ENCODE data around the gene CTSW. TPM values are rescaled to one million over a fixed set of nuclear protein-coding genes. Genes with fewer than 3 reads are reported as not detected.

The CTSW gene
- total and polyA plus RNA-seq, 2 donors (not counting 1 experiment from before 2014, with no cell fraction given): 0.84 to 4.6 TPM

GRCh38 chr11:65849366-65849765, 30.3 kb upstream of the CTSW start:
- ChIA-PET CTCF (interaction anchor here (2.1 to 2.8 kb wide), 2 partner anchors 11 to 36 kb away, joined by 6 to 15 read pairs; partner anchors contain the start of gene MUS81), POLR2A (interaction anchor here (1.5 kb wide), 1 partner anchor 16 kb away, joined by 3 read pairs; the partner anchor contains the start of gene SNX32)
- Histone ChIP-seq H3K9me3 (ENCODE audit: control extremely low read depth in 1 of 3, control insufficient read depth in 2 of 3, insufficient read depth in 1 of 3, low read length in 2 of 3) (peaks cover 0 to 15% (median 0%) of the 10 kb centered on the region in 3 donors), H2AFZ (ENCODE audit: insufficient read depth, low read depth, low read length, poor library complexity, severe bottlenecking) (no peak overlapping the region), H3K4me1 (ENCODE audit: control insufficient read depth in 2 of 2, insufficient read depth in 2 of 2, low read length in 2 of 2) (peaks cover 0 to 1% of the 10 kb centered on the region in 2 donors), H3K27ac (ENCODE audit: low read length in 2 of 2) (no peak overlapping the region), H4K20me1 (ENCODE audit: control insufficient read depth, insufficient read depth, low read length, poor library complexity, severe bottlenecking) (peaks cover 40% of the 10 kb centered on the region), H3K4me3 (ENCODE audit: control extremely low read depth in 1 of 5, extremely low read depth in 1 of 5, insufficient read depth in 1 of 5, low read depth in 2 of 5, low read length in 4 of 5) (no peak overlapping the region), H3K4me2 (replicated peaks; ENCODE audit: low read depth, low read length, poor library complexity, severe bottlenecking) (no peak overlapping the region), H3K36me3 (replicated peaks in 1 of 2; ENCODE audit: control extremely low read depth in 1 of 2, control insufficient read depth in 1 of 2, extremely low read depth in 1 of 2, insufficient read depth in 2 of 2, low read length in 1 of 2) (peaks cover 0 to 40% of the 10 kb centered on the region in 2 experiments), H3K9ac (ENCODE audit: low read length) (no peak overlapping the region), H3K27me3 (replicated peaks in 1 of 4; ENCODE audit: control extremely low read depth in 1 of 4, control insufficient read depth in 3 of 4, insufficient read depth in 4 of 4, low read length in 3 of 4) (no peaks in the 10 kb centered on the region), H3K79me2 (ENCODE audit: control insufficient read depth, insufficient read depth, low read length) (peaks cover 12% of the 10 kb centered on the region)
- Mint-ChIP-seq H3K4me1 (peaks cover 11% of the 10 kb centered on the region), H3K27ac (no peak overlapping the region), H3K4me3 (no peak overlapping the region), H3K27me3 (no peaks in the 10 kb centered on the region), H3K9me3 (ENCODE audit: insufficient read depth) (no peaks in the 10 kb centered on the region)
- peak; percentile 17 for DNase-seq
- WGBS (ENCODE audit: insufficient coverage): 87% methylated on average over 7 of the region's 8 CpGs
- intact Hi-C loops (cut with micrococcal nuclease): no loop called here
- ATAC-seq (ENCODE audit: low read depth): no peak
- TF ChIP-seq EZH2 (IDR thresholded peaks at IDR 0.05; ENCODE audit: borderline replicate concordance, insufficient read depth, low read depth, low read length, poor library complexity, severe bottlenecking) (no peak), CTCF (IDR thresholded peaks at IDR 0.05) (no peak)

- H3K27ac Mint-ChIP-seq: no peak overlapping the region
- POLR2A ChIA-PET: interaction anchor here (1.5 kb wide), 1 partner anchor 16 kb away, joined by 3 read pairs; the partner anchor contains the start of gene SNX32
- Histone ChIP-seq H3K79me2 (ENCODE audit: control insufficient read depth, insufficient read depth, low read length) (peaks cover 16% of the 10 kb centered on the region), H3K4me2 (replicated peaks; ENCODE audit: low read depth, low read length, poor library complexity, severe bottlenecking) (no peak overlapping the region), H3K4me3 (ENCODE audit: control extremely low read depth in 1 of 5, extremely low read depth in 1 of 5, insufficient read depth in 1 of 5, low read depth in 2 of 5, low read length in 4 of 5) (no peak overlapping the region), H3K9me3 (ENCODE audit: control extremely low read depth in 1 of 3, control insufficient read depth in 2 of 3, insufficient read depth in 1 of 3, low read length in 2 of 3) (peaks cover 0 to 15% (median 0%) of the 10 kb centered on the region in 3 donors), H3K27me3 (replicated peaks in 1 of 4; ENCODE audit: control extremely low read depth in 1 of 4, control insufficient read depth in 3 of 4, insufficient read depth in 4 of 4, low read length in 3 of 4) (no peaks in the 10 kb centered on the region), H3K36me3 (replicated peaks in 1 of 2; ENCODE audit: control extremely low read depth in 1 of 2, control insufficient read depth in 1 of 2, extremely low read depth in 1 of 2, insufficient read depth in 2 of 2, low read length in 1 of 2) (peaks cover 0 to 45% of the 10 kb centered on the region in 2 experiments), H3K27ac (ENCODE audit: low read length in 2 of 2) (no peak overlapping the region), H3K9ac (ENCODE audit: low read length) (no peak overlapping the region), H3K4me1 (ENCODE audit: control insufficient read depth in 2 of 2, insufficient read depth in 2 of 2, low read length in 2 of 2) (peaks cover 0 to 3% of the 10 kb centered on the region in 2 donors), H4K20me1 (ENCODE audit: control insufficient read depth, insufficient read depth, low read length, poor library complexity, severe bottlenecking) (peaks cover 44% of the 10 kb centered on the region), H2AFZ (ENCODE audit: insufficient read depth, low read depth, low read length, poor library complexity, severe bottlenecking) (no peak overlapping the region)
- no peaks in the 10 kb centered on the region for H3K9me3 Mint-ChIP-seq (ENCODE audit: insufficient read depth)
- peak; percentile 12 for DNase-seq
- CTCF ChIA-PET: interaction anchor here (0.6 to 2.8 kb wide), 3 partner anchors 11 to 170 kb away, joined by 3 to 15 read pairs (median 6); partner anchors contain the start of gene MUS81
- no peak for TF ChIP-seq EZH2 (IDR thresholded peaks at IDR 0.05; ENCODE audit: borderline replicate concordance, insufficient read depth, low read depth, low read length, poor library complexity, severe bottlenecking)
- no peak for TF ChIP-seq CTCF (IDR thresholded peaks at IDR 0.05)
- no peak for ATAC-seq (ENCODE audit: low read depth)
- intact Hi-C loops (cut with micrococcal nuclease): no loop called here
- 89% methylated on average over 15 of the region's 16 CpGs for WGBS (ENCODE audit: insufficient coverage)
- peaks cover 14% of the 10 kb centered on the region for H3K4me1 Mint-ChIP-seq
- no peak overlapping the region for H3K4me3 Mint-ChIP-seq
- H3K27me3 Mint-ChIP-seq: no peaks in the 10 kb centered on the region
These were observed 29.8 kb upstream of the CTSW start for GRCh38 chr11:65849771-65850216.

All from B cell (primary cell).